K562 (cell line): ENCODE measurements around the gene MEX3A. TPM values are rescaled to one million over a fixed set of nuclear protein-coding genes. Genes with fewer than 3 reads are reported as not detected.

ENCODE experiments used
- ATAC-seq: fragments of 200-7000 bp; cut with Tn5 transposase; 3 replicates; pipeline ENCODE4 v1.9.1; 2020; ENCODE audit warnings: moderate library complexity
- BruUV-seq: library from RNA; stranded (reverse); fragments of 400-500 nt; replicated peaks from 2 replicates; lab custom pipeline; 2021; lab: Mats Ljungman, UMichigan
- CTCF ChIA-PET: fragments of 300-600 bp; formaldehyde crosslinking; extraction: SDS; loops from one replicate; lab custom pipeline; 2021; ENCODE audit warnings: low intra/inter-chr PET ratio; lab: Yijun Ruan, JAX
- POLR2A ChIA-PET: fragments of 300-600, 350-650 bp; sonication (Branson Sonifier 250); formaldehyde crosslinking; extraction: SDS; loops from one replicate; lab custom pipeline; 2021; ENCODE audit warnings: antibody characterized with exemption, inconsistent platforms; lab: Yijun Ruan, JAX
- DNase-seq, 4 experiments: peaks; one replicate each; pipeline versions ENCODE4 v3.0.0 to v3.0.0-alpha.2; 2011 to 2018; ENCODE audit warnings: low spot score in 3 of 4, mixed read lengths in 3 of 4; ENCODE audit errors: extremely low read depth in 1 of 4
- FAIRE-seq: peaks from 2 replicates; lab custom pipeline; 2011; peaks lifted over from hg19 to GRCh38; lab: Jason Lieb, UNC
- H2AFZ ChIP-seq: 2 replicates; pipeline ENCODE4 v1.6.0; 2011; ENCODE audit warnings: low read depth, low read length, control low read depth, inconsistent platforms
- H3K27ac ChIP-seq: fragments of 200-600 bp; 3 replicates; pipeline ENCODE4 v1.8.0; 2011; ENCODE audit warnings: low read depth, mild to moderate bottlenecking, control low read depth, inconsistent platforms, low read length, moderate library complexity, mixed read lengths; ENCODE audit errors: extremely low read depth
- H3K27me3 ChIP-seq, 2 experiments: fragments of 300-600 bp in 1 of 2; 2 replicates in 1 of 2; 3 replicates in 1 of 2; pipeline versions ENCODE4 v1.6.0 to v1.8.0; 2011; ENCODE audit warnings: inconsistent platforms in 2 of 2, low read length in 2 of 2, mild to moderate bottlenecking in 1 of 2, mixed read lengths in 1 of 2, moderate library complexity in 1 of 2; ENCODE audit not compliant: control insufficient read depth in 2 of 2, insufficient read depth in 2 of 2
- H3K36me3 ChIP-seq: fragments of 300-600 bp; 3 replicates; pipeline ENCODE4 v1.8.0; 2011; ENCODE audit warnings: mild to moderate bottlenecking, low read length, inconsistent platforms; ENCODE audit not compliant: control insufficient read depth, insufficient read depth
- H3K4me1 ChIP-seq, 2 experiments: fragments of 200-600 bp in 1 of 2; replicated peaks in 1 of 2; 2 replicates in 1 of 2; 3 replicates in 1 of 2; pipeline versions ENCODE4 v1.5.1 to v1.8.0; 2011; ENCODE audit warnings: inconsistent platforms in 2 of 2, low read length in 2 of 2, mild to moderate bottlenecking in 1 of 2, mixed read lengths in 1 of 2, moderate library complexity in 1 of 2; ENCODE audit not compliant: control insufficient read depth in 2 of 2, insufficient read depth in 2 of 2
- H3K4me2 ChIP-seq: 2 replicates; pipeline ENCODE4 v1.6.1; 2011; ENCODE audit warnings: low read length, control low read depth, inconsistent platforms, mixed read lengths; ENCODE audit not compliant: insufficient read depth
- H3K4me3 ChIP-seq: fragments of 200-600 bp; sonication (generic), shearing (Covaris generic); 2 replicates; pipeline ENCODE4 v1.5.1; 2016; ENCODE audit warnings: control low read depth, inconsistent platforms
- H3K79me2 ChIP-seq: fragments of 200-600 bp; 3 replicates; pipeline ENCODE4 v1.8.0; 2011; ENCODE audit warnings: low read length, inconsistent platforms; ENCODE audit not compliant: control insufficient read depth, insufficient read depth
- H3K9ac ChIP-seq, 2 experiments: 2 replicates each; pipeline versions ENCODE4 v1.6.0 to v1.6.1; 2011; ENCODE audit warnings: low read depth in 2 of 2, low read length in 2 of 2, control low read depth in 1 of 2, inconsistent platforms in 1 of 2, mild to moderate bottlenecking in 1 of 2, mixed read lengths in 1 of 2; ENCODE audit not compliant: insufficient read depth in 1 of 2
- H3K9me1 ChIP-seq: one replicate; pipeline ENCODE4 v1.6.0; 2011; ENCODE audit warnings: inconsistent platforms, mild to moderate bottlenecking, low read length, moderate library complexity; ENCODE audit not compliant: control insufficient read depth, insufficient read depth
- H3K9me3 ChIP-seq: replicated peaks from 2 replicates; pipeline ENCODE4 v1.5.1; 2011; ENCODE audit warnings: low read depth, low read length, inconsistent platforms; ENCODE audit not compliant: control insufficient read depth, insufficient read depth
- H4K20me1 ChIP-seq: replicated peaks from 2 replicates; pipeline ENCODE4 v1.6.1; 2011; ENCODE audit warnings: low read length, inconsistent platforms, mixed read lengths; ENCODE audit not compliant: control insufficient read depth, insufficient read depth
- E2F5 ChIP-seq: sonication (generic); formaldehyde crosslinking; IDR thresholded peaks from 2 replicates; pipeline ENCODE4 v1.8.0; 2022; ENCODE audit warnings: mild to moderate bottlenecking, missing genetic modification reagents
- ZNF512 ChIP-seq: IDR thresholded peaks from 2 replicates; pipeline ENCODE4 v1.6.1; 2016; ENCODE audit warnings: missing genetic modification characterization, missing compliant biosample characterization
- WGBS: fragments of 100-300 bp; shearing (Covaris generic); methylation state at CpG from one replicate; pipeline ENCODE4 v1.1.6; 2016; ENCODE audit warnings: low coverage, mixed read lengths; ENCODE audit not compliant: insufficient coverage; ENCODE audit errors: missing lambda C conversion rate; 5-methylcytosine and 5-hydroxymethylcytosine counted together
- in situ Hi-C: fragments of 300-500 bp; cut with MboI; formaldehyde crosslinking; loops from 4 replicates; pipeline ENCODE4 v1.15.0; 2018; ENCODE audit warnings: inconsistent platforms, mixed read lengths
- intact Hi-C: fragments of 100-400 bp; cut with micrococcal nuclease; formaldehyde crosslinking; loops from 2 replicates; pipeline ENCODE4 v1.14.2; 2022
- polyA plus RNA-seq, 8 experiments: library from polyadenylated mRNA; depleted of rRNA in 4 of 8; stranded (reverse) in 5 of 8; unstranded in 3 of 8; fragments of >200 nt; fragmentation: Nextera tagmentation in 2 of 8; fragmentation: Illumina TruSeq in 1 of 8; extraction: Ambion mirVana in 2 of 8; extraction: Trizol in 1 of 8; gene quantifications; 2 replicates each; pipeline versions ENCODE4 v1.2.1 to v1.2.3, GENCODE V29; 2011 to 2014; ENCODE audit warnings: inconsistent platforms in 1 of 8, missing spikeins in 1 of 8
- total RNA-seq, 7 experiments: library from RNA; depleted of rRNA in 6 of 7; stranded (reverse); fragments of >200 nt in 6 of 7; fragmentation: Illumina TruSeq in 2 of 7; extraction: Trizol in 2 of 7; gene quantifications; 2 replicates each; pipeline versions ENCODE4 v1.2.1 to v1.2.3, GENCODE V29; 2011 to 2021; ENCODE audit warnings: low replicate concordance in 1 of 7

Gene MEX3A
- total and polyA plus RNA-seq, 9 of the 15 experiments (the other 6 are each of a cell fraction or from before 2014, with no cell fraction given), result 0.36 to 13.7 (median 5.2) TPM

DNA sequence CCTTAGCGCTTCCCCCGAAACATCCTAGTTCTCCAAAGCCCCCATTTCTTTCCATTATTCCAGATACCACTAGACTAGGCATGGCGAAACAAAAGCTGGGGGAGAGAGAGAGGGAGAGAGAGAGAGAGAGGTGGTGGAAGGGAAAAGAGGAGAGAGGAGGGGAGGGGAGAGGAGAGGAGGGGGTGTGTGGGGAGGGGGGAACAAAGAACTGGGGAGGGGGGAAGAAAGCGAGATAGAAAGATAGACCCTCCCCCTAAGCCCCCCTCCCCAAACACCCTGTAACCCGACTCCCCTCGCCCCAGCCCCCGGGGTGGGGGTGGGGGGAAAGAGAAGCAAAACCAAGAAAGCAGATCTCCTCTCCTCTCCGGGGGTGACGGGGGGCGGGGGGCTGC, 352 bp downstream of the MEX3A start:
- Histone ChIP-seq H3K27me3 (no peaks in the 10 kb centered on the region), H2AFZ (peak overlapping the region; percentile 96), H3K4me2 (peak overlapping the region; percentile 83), H3K36me3 (peaks cover 10% of the 10 kb centered on the region; the same call in 1 of the 3 replicates), H3K4me3 (peak overlapping the region; percentile 55), H3K9me3 (no peaks in the 10 kb centered on the region), H3K9me1 (peaks cover 2% of the 10 kb centered on the region), H3K27ac (peak overlapping the region; percentile 47; the same call in 1 of the 3 replicates), H3K9ac (peak overlapping the region; percentile 56 to 92; a peak in 3 of 4 replicates), H3K4me1 (peaks cover 13 to 36% of the 10 kb centered on the region in 2 experiments), H4K20me1 (no peaks in the 10 kb centered on the region), H3K79me2 (peaks cover 15% of the 10 kb centered on the region)
- WGBS, result 0% methylated on average over 1 of the region's 10 CpGs
- TF ChIP-seq E2F5 (CRISPR knock-in tag) (no peak), ZNF512 (tag) (peak; percentile 92)
- ChIA-PET CTCF (no interaction called here), POLR2A (interaction anchor here (0.6 kb wide), 1 partner anchor 37 kb away, joined by 3 read pairs; no protein-coding TSS in a partner anchor)
- no TSS peak for BruUV-seq
- in situ Hi-C loops, result no loop called here
- FAIRE-seq (no peak), DNase-seq (no peak), ATAC-seq (no peak; the same call in 2 of the 3 replicates)
- intact Hi-C loops, result loop anchor here (10.0 kb wide), 1 partner anchor 283 kb away; the partner anchor contains the start of gene RHBG
